HG03025 (cell line): Measurements from ENCODE around the gene CDH6.
"Not testable (repeated sequence)": the region's sequence is repeated elsewhere in the genome, so short reads cannot be mapped to it uniquely, and the experiment has no call there.

Experiments
- ATAC-seq: cut with Tn5 transposase; IDR thresholded peaks from one replicate; pipeline ENCODE4 v1.9.1; 2021; ENCODE audit warnings: mild to moderate bottlenecking, moderate library complexity; ENCODE audit not compliant: unreplicated experiment, low FRiP score

Gene CDH6

DNA sequence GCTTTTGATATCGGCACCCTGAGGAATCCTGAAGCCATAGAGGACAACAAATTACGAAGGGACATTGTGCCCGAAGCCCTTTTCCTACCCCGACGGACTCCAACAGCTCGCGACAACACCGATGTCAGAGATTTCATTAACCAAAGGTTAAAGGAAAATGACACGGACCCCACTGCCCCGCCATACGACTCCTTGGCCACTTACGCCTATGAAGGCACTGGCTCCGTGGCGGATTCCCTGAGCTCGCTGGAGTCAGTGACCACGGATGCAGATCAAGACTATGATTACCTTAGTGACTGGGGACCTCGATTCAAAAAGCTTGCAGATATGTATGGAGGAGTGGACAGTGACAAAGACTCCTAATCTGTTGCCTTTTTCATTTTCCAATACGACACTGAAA is 129.5 kb downstream of the CDH6 start:
- ATAC-seq: no peak

DNA sequence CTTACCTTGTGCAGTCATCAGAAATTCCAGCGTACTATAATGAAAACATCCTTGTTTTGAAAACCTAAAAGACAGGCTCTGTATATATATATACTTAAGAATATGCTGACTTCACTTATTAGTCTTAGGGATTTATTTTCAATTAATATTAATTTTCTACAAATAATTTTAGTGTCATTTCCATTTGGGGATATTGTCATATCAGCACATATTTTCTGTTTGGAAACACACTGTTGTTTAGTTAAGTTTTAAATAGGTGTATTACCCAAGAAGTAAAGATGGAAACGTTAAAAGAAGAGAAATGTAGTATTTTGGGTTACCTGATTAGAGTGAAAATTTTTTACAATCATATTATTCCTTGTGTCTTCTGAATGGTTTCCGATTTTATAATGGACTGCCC is 131.4 kb downstream of the CDH6 start:
- no peak for ATAC-seq

DNA sequence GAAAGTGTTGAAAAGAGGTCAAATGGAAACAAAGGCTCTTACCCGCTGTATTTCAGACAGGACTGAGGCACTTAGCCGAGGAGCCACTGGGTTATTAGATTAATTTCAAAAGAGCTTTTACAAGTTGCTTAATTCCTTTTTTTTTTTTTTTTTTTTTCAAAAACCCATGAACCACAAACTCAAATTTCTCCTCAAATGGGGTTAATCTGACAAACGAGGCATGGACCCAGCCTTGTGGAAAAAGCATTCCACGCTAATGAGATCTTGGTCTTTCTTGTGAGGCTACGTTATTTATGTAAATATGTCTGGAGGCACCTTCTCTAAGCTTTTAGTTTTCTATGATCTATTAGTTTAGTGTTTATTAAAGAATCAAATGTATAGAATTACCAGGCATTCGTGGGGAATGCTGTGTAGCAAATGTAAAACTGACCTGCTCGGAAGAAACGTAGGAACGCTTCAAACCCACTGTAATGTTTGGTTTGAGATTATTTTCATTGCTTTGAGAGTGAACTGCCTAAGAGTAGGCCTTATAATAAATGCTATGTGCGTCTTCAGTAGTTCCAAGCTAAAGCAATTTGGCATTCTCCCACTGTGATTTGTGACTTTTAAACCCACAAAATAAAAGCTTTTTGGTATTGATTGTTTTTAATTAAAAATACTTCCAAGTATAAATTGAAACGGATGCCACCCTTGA is 134.7 kb downstream of the CDH6 start:
- no peak for ATAC-seq

DNA sequence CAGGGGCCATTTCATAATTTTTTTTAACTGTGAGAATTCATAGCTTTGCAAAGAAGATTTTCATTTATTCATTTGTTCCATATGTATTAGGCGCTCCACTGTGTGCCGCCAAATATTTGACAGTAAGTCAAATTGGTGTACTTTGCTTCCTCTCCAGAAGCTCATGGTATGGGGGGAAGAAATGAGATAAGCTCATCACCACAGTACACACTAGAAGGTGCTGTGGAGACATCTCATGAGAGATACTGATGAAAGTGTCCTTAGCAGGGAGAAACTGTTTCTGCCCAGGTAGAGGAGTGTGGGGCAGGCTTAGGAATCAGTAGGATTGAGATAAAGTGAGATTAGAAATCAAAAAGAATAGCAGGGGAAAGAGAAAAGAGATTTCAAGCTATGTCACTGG is 136.2 kb downstream of the CDH6 start:
- no peak for ATAC-seq

DNA sequence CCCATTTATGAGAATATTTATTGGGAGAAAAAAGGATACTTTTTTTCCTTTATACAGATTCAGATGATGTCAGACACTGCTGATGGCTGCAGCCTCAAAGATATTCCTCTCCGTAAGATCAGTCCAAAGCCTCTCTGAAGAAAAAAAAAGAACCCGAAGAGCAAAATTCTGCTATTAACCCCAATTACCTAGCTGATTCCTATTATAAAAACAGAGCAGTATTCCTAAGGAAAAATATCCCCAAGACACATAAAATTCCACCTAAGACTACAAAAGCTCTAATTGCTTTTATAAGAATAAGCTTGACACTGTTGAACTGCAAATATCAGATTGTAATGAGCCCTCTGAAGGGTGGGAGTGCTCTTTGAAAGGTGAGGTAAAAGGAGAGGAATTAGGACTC is 138.7 kb downstream of the CDH6 start:
- no peak for ATAC-seq

DNA sequence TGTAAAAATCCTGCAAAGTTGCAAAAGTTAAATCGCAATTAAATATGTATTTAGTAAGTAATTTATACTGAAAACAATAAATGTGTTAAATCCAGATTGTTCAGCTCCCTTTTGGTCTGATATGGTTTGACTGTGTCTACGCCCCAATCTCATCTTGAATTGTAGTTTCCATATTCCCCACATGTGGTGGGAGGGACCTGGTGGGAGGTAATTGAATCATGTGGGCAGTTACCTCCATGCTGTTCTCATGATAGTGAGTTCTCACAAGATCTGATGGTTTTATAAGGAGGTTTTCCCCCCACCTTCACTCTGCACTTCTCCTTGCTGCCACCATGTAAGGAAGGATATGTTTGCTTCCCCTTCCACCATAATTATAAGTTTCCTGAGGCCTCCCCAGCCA is 140.0 kb downstream of the CDH6 start:
- ATAC-seq: no peak

DNA sequence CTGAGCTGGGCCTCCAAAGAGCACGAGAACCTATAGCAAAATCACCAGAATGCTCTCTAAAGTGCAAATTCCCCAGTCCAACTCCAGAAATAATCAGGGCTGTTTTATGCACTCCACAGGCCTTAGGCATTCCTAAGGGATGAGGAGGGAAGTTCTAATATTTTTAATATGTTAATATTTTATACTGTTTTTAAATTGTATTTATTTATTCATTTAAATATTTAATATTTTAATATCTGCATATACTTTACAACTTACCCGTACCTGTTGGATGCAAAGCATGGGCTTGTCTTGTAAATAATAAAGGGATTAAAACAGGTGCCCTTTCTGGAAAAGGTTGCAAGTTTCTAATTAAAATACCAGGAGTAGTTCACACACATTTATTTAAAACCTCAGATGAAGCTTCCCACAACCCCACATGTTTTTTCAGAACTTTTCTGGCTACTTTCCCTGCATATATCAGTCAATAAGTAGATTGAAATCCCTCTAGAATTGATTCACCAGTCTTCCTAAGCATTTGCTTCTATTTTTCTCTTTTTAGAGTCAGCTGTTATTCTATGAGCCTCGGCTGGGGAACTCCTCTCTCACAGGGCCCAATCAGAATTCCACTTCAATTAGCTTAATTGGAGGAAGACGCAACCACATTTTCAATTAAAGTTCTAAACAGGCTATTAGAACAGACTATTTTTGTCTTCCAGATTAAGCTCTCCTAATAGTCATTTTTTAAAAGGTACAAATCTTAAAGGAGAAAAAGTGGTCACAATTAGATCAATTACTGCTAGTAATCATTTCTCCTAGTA is 140.8 kb downstream of the CDH6 start:
- no peak for ATAC-seq

DNA sequence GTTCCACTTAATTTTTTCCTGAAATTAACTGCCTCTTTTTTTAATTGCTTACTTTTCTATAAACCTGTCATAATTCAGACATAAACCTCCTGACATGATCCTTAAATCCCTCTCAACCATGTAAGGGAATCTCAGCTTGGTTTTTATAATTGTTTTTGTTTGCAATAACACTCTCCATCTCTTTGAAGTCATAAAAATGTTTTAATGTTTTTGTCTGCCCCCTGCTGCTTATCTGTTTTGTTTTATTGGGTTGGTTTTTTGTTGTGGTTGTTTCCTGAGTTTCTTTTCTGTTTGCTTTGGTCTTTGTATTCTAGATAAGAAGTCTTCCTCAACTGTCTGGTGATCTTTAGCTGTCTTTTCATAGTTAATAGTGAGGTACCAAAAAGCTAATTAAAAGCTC is 142.0 kb downstream of the CDH6 start:
- no peak for ATAC-seq

DNA sequence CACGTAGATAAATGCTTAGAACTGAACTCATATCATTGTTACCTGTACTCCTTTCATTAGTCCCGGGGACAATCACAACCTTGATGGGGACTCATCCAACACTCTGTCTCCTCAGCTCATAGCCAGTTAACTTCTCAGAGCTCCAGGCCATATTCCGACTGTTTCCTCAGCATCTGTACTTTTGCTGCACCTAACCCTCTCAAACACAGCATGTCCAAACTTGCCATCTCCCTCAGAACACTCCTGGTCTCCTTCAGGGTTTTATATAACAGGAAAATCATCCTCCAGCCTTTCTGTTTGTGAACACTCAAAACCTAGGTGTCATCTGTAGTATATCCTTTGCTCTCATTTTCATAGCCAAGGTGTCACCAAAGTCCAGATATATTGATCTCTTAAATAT is 150.5 kb downstream of the CDH6 start:
- no peak for ATAC-seq

DNA sequence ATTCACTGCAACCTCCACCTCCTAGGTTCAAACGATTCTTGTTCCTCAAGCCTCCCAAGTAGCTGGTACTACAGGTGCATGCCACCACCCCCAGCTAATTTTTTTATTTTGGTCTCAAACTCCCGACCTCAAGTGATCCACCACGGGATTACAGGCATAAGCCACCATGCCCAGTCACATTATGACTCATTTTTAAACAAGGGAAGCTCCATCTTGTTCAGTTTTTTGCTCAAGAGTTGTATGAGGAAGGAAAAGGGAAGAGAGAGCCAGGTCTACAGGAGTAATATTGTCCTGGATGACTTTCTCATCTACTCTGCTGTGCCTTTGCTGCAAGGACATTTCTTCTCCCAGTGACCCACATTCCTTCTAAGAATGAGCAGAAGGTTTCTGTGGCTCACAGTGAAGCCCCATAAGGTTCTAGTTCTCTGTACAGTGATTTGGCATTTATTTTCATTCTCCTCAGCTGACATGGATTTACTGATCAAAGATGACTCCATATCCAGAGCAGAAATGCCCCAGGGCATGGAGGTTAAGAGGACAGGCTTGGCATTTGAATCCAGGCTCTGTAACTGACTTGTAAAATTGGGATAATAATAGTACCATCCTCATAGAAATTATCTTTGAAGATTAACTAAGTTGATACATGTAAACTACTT is 153.5 kb downstream of the CDH6 start:
- no peak for ATAC-seq

DNA sequence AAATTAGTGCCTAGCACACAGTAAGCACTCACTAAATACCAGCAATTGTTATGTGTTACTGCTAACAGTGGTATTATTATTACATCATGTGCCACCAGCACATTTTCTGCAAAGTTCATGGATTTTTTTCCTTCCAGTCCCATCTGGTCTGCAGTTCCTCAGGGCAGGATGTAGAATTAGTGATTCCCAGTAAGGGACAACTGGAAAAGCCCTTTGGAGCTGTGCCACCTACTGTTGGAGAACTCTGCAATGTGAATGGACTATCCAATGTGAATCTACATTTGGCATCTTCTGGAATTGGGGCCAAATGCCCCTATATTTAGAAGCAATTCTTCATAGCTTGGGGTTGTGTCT is 154.0 kb downstream of the CDH6 start:
- ATAC-seq: no peak

DNA sequence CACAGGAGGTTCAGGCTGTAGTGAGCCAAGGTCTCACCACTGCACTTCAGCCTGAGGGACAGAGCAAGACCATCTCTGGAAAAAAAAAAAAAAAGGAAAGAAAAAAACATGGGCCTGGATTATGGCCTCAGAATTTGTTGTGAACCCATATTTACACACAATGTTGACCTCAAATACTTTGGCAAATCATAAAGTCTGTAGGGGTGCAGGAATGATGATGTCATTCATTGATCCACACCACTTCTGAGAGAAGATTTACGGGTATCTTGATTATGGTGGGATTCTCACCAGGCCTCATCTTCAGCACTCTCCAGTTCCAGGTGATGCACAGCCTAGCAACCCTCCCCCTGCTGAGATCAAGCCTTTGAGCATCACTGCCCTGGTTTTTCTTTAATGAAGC is 156.9 kb downstream of the CDH6 start:
- ATAC-seq: no peak

DNA sequence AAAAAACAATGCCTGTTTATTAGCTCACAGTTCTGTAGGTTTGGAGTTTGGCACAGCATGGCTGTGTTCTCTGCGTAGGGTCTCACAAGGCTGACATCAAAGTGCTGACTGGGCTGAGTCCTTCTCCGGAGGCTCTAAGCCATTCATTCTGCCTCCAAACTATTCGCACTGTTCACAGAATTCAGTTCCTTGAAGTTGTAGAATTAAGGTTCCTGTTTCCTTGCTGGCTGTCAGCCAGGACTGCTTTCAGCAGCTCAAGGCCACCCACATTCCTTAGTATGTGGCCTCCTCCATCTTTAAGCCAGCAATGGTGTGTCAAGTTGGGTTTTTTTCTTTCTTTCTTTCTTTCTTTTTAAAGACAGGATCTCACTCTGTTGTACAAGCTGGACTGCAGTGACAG is 161.9 kb downstream of the CDH6 start:
- no peak for ATAC-seq

DNA sequence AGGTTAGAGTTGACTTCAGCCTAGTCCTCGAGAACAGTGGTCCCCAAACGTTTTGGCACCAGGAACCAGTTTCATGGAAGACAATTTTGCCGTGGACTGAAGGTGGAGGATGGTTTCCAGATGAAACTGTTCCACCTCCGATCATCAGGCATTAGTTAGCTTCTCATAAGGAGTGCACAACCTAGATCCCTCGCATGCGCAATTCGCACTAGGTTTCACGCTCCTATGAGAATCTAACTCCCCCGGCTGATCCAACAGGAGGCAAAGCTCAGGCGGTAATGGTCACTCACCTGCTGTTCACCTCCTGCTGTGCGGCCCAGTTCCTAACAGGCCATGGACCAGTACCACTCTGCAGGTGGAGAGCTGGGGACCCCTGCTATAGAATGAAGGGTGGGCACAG is 163.6 kb downstream of the CDH6 start:
- no peak for ATAC-seq

DNA sequence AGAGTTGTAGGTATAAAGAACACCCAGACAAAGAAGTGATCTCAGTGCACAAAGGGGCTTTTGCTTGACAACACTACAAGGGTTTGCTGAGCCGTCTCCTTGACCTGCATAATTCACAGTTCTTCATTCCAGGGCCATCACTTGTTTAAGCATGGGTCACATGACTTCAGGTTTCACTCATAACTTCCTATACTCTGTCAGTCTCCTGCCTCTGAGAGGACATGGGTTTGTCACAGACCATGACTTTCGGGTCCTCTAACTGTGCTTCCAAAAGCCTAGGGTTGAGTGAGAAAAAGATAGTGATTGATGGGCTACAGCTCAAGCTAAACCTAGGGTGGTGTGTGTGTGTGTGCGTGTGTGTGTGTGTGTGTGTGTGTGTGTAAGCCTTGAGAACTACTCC is 166.4 kb downstream of the CDH6 start:
- no peak for ATAC-seq

DNA sequence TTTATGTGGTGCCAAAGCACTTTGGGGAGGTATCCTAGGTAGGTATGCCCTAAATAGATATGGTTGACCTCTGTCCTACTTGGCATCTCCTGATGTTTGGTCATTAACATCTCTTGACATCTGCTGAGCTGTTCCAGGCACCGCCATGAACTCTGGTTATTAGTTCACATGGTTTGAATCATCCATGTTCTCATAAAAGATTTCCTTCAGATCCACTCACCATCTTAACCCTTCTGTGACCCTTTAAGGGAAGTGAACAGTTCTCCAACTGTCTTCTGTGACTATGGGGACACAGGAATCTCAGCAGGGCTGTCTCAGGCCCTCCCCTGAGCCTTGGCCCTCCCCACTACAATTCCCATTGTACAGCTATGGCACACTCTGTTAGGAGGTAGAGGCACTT is 167.7 kb downstream of the CDH6 start:
- ATAC-seq: no peak

DNA sequence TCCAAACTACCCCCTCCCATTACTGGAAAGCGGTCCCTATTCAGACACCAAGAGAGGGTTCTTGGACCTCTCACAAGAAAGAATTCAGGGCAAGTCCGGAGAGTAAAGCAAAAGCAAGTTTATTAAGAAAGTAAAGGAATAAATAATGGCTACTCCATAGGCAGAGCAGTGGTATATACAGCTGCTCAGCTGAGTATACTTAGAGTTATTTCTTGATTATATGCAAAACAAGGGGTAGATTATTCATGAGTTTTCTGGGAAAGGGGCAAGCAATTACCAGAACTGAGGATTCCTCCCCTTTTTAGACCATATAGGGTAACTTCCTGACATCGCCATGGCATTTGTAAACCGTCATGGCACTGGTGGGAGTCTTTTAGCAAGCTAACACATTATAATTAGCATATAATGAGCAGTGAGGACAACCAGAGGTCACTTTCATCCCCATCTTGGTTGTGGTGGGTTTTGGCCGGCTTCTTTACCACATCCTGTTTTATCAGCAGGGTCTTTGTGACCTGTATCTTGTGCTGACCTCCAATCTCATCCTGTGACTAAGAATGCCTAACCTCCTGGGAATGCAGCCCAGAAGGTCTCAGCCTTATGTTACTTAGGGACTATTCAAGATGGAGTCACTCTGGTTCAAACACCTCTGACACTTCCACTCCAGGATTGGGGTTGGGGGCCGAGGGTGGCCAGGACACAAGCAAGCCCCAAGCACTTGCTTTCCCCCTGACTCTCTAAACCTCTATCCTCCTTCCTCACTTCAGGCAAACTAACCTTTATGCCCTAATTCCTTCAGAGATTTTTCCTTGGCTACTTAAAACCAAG is 168.4 kb downstream of the CDH6 start:
- ATAC-seq: not testable (repeated sequence)

DNA sequence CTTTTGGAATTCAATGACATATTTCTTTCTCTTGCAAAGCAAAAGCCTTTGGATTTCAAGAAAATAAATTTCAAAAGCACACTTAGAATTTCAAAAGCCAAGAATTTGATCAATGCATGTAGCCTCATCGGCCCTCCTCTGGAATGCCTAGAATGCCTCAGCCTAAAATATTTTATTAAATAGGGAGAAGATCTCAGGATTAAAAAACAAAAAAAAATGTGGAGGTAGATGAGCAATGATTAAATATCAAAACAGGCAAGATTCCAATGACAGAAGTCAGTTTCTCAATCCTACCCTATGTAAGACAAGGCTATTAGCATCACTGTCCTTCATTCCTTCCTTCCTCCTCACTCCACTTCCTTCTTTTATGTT is 169.0 kb downstream of the CDH6 start:
- ATAC-seq: no peak

DNA sequence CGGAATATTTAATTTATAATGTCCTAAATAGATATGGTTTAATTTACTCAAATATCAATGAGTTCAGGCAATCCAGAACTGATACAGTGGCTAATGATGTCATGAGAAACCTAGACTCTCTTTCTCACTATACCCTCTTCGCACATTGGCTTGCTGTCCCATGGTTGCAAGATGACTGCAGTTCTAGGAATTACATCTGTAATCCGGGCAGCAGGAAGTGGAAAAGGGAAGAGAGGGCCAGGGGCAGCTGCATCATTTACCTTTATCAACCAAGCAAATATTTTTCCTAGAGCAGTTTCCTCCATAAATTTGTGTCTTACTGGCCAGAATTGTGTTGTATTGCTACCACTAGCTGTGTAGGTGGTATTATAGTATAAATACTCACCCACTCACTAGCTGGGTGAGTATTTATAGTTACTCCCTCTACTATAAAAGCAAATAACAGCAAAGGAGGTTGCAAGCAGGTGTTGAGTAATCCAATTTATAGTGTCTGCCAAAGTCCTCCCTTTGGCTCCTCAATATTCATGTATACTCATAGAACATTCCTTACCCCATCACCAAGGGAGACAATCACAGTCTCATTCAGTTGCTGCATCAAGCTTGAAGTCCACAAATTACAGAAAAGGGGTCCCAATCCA is 169.6 kb downstream of the CDH6 start:
- ATAC-seq: no peak

DNA sequence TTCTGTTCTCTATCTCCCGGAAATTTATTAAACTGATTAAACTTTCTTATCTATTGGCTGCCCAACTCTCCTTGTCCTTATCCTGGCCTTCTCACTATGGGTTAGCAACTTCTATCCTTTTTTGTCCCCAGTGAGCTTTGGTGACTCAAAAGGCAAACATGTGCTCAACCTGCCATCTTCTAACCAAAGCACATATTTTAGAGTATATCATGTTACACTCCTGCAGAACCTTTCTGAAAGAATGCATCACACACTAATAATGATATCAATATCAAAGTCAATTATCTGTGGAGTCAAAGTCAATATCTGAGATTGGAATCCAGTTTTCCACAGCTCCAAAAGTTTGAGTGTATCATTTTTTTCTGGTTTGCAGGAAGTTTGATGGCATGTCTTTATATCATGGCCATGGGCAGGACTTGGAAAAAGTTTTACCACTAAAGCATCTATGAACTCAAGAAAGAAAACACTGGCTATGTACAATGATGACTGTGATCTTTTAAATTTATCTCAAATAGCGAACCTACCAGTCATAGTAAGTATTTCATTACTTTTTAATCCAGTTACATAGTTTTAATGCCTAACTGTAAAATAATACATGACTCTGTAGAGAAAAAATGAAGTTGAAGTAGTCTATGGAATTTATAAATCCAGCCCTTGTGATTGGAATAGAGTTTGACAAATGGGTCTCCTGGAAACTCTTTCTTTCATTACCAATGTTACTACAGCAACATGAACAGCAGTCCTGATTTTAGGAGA is 171.6 kb downstream of the CDH6 start:
- no peak for ATAC-seq
